MM.1S (cell line): Measurements from ENCODE around the gene FSIP1.

ENCODE experiments used
- DNase-seq: peaks from one replicate; pipeline ENCODE4 v3.0.0-alpha.2; 2015
- H2AFZ ChIP-seq: fragments of 300-600 bp; sonication (generic); 2 replicates; pipeline ENCODE4 v1.6.0; 2016; ENCODE audit warnings: antibody characterized with exemption, low read length
- H3F3A ChIP-seq: fragments of 300-600 bp; sonication (generic); 2 replicates; pipeline ENCODE4 v1.6.1; 2016; ENCODE audit warnings: mild to moderate bottlenecking, antibody characterized with exemption, low read length, moderate library complexity, mixed read lengths; ENCODE audit not compliant: insufficient read depth
- H3K27ac ChIP-seq: fragments of 300-600 bp; sonication (generic); 2 replicates; pipeline ENCODE4 v1.5.1; 2016; ENCODE audit warnings: mild to moderate bottlenecking, low read length
- H3K27me3 ChIP-seq: fragments of 300-600 bp; sonication (generic); replicated peaks from 2 replicates; pipeline ENCODE4 v1.6.0; 2016; ENCODE audit warnings: low read length; ENCODE audit not compliant: insufficient read depth
- H3K36me3 ChIP-seq: fragments of 300-600 bp; sonication (generic); replicated peaks from 2 replicates; pipeline ENCODE4 v1.6.1; 2016; ENCODE audit warnings: mild to moderate bottlenecking, low read length, mixed read lengths; ENCODE audit not compliant: insufficient read depth
- H3K4me1 ChIP-seq: fragments of 300-600 bp; sonication (generic); 2 replicates; pipeline ENCODE4 v1.6.1; 2016; ENCODE audit warnings: low read length, mixed read lengths
- H3K4me2 ChIP-seq: fragments of 300-600 bp; sonication (generic); 2 replicates; pipeline ENCODE4 v1.6.0; 2016; ENCODE audit warnings: low read depth, low read length
- H3K4me3 ChIP-seq: fragments of 300-600 bp; sonication (generic); 2 replicates; pipeline ENCODE4 v1.5.1; 2016; ENCODE audit warnings: low read length, mixed read lengths
- H3K79me2 ChIP-seq: fragments of 300-600 bp; sonication (generic); 2 replicates; pipeline ENCODE4 v1.6.1; 2016; ENCODE audit warnings: mixed run types, low read length, mixed read lengths
- H3K9ac ChIP-seq: fragments of 300-600 bp; sonication (generic); 2 replicates; pipeline ENCODE4 v1.6.1; 2016; ENCODE audit warnings: low read length, mixed read lengths
- H3K9me2 ChIP-seq: fragments of 300-600 bp; sonication (generic); replicated peaks from 2 replicates; pipeline ENCODE4 v1.6.1; 2016; ENCODE audit warnings: mild to moderate bottlenecking, low read length, mixed read lengths; ENCODE audit not compliant: insufficient read depth
- H3K9me3 ChIP-seq: fragments of 300-600 bp; sonication (generic); replicated peaks from 2 replicates; pipeline ENCODE4 v1.6.1; 2016; ENCODE audit warnings: mild to moderate bottlenecking, low read length, mixed read lengths; ENCODE audit not compliant: insufficient read depth
- H4K20me1 ChIP-seq: fragments of 300-600 bp; sonication (generic); 2 replicates; pipeline ENCODE4 v1.6.1; 2016; ENCODE audit warnings: mild to moderate bottlenecking, low read length, moderate library complexity, mixed read lengths; ENCODE audit not compliant: insufficient read depth
- CTCF ChIP-seq: fragments of 300-600 bp; sonication (generic); IDR thresholded peaks from 2 replicates; pipeline ENCODE4 v1.5.1; 2016; ENCODE audit warnings: antibody characterized with exemption, low read length, mixed read lengths
- EZH2 ChIP-seq: fragments of 300-600 bp; sonication (generic); optimal IDR thresholded peaks from 2 replicates; pipeline ENCODE3; 2017; ENCODE audit warnings: low read depth, mild to moderate bottlenecking, antibody characterized with exemption, low read length, mixed read lengths
- EZH2phosphoT487 ChIP-seq: fragments of 300-600 bp; sonication (generic); IDR thresholded peaks from 2 replicates; pipeline ENCODE4 v1.6.1; 2018; ENCODE audit warnings: antibody characterized with exemption, low read length

Gene FSIP1

GRCh38 chr15:39573287-39573686, 209.4 kb downstream of the FSIP1 start:
- no peak overlapping the region for H2AFZ ChIP-seq
- no peaks in the 10 kb centered on the region for H3K27me3 ChIP-seq

DNA sequence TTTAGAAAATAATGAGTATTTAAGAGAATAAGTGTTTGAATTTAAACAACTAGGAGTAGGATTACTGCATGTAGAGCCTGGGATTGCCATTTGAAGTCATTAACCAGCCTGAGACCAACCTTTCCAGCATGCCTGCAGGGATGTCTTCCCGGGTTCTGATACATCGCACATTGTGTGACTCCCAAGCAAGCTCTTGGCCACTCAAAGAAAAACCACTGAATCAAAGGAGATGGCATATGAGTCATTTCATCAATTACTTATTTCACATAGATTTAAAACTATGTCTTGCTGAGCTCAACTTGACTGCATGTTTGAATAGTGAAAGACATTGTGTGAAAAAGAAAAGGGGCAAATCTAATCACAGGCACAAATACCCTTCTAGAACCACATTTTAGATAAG, 216.8 kb downstream of the FSIP1 start:
- TF ChIP-seq EZH2phosphoT487 (no peak), EZH2 (no peak), CTCF (no peak)
- no peak overlapping the region for H3K27ac ChIP-seq
- no peaks in the 10 kb centered on the region for H3K27me3 ChIP-seq
- no peak for DNase-seq
- H2AFZ ChIP-seq, result no peak overlapping the region
- no peaks in the 10 kb centered on the region for H3F3A ChIP-seq
- no peaks in the 10 kb centered on the region for H3K36me3 ChIP-seq
- H3K9ac ChIP-seq, result no peak overlapping the region
- H3K4me3 ChIP-seq, result no peak overlapping the region
- H3K4me1 ChIP-seq, result no peaks in the 10 kb centered on the region
- no peaks in the 10 kb centered on the region for H3K79me2 ChIP-seq
- H3K9me2 ChIP-seq, result no peaks in the 10 kb centered on the region
- H3K4me2 ChIP-seq, result no peak overlapping the region
- no peaks in the 10 kb centered on the region for H3K9me3 ChIP-seq
- H4K20me1 ChIP-seq, result no peaks in the 10 kb centered on the region

More at GRCh38 chr15:39573287-39573686, 209.4 kb downstream of the FSIP1 start:
- no peaks in the 10 kb centered on the region for H3K9me3 ChIP-seq
- no peak overlapping the region for H3K9ac ChIP-seq
- H4K20me1 ChIP-seq, result no peaks in the 10 kb centered on the region
- no peak for DNase-seq
- no peaks in the 10 kb centered on the region for H3K36me3 ChIP-seq
- no peak for TF ChIP-seq EZH2
- TF ChIP-seq CTCF, result no peak
- no peak for TF ChIP-seq EZH2phosphoT487
- H3F3A ChIP-seq, result no peaks in the 10 kb centered on the region
- no peaks in the 10 kb centered on the region for H3K4me1 ChIP-seq
- no peaks in the 10 kb centered on the region for H3K79me2 ChIP-seq
- no peak overlapping the region for H3K27ac ChIP-seq
- H3K9me2 ChIP-seq, result no peaks in the 10 kb centered on the region
- H3K4me3 ChIP-seq, result no peak overlapping the region
- no peak overlapping the region for H3K4me2 ChIP-seq

GRCh38 chr15:39564972-39565665, 217.5 kb downstream of the FSIP1 start:
- no peaks in the 10 kb centered on the region for H3K9me2 ChIP-seq
- no peak overlapping the region for H3K4me2 ChIP-seq
- H2AFZ ChIP-seq, result no peak overlapping the region
- no peaks in the 10 kb centered on the region for H4K20me1 ChIP-seq
- H3K9ac ChIP-seq, result no peak overlapping the region
- H3K4me1 ChIP-seq, result no peaks in the 10 kb centered on the region
- no peaks in the 10 kb centered on the region for H3K36me3 ChIP-seq
- H3F3A ChIP-seq, result no peaks in the 10 kb centered on the region
- H3K9me3 ChIP-seq, result no peaks in the 10 kb centered on the region
- no peak for DNase-seq
- no peak for TF ChIP-seq EZH2
- TF ChIP-seq CTCF, result no peak
- no peak for TF ChIP-seq EZH2phosphoT487
- no peaks in the 10 kb centered on the region for H3K79me2 ChIP-seq
- H3K27me3 ChIP-seq, result no peaks in the 10 kb centered on the region
- H3K27ac ChIP-seq, result no peak overlapping the region
- H3K4me3 ChIP-seq, result no peak overlapping the region
